Endothelial cell of umbilical vein (primary cell): ENCODE results near the gene DNAI2. TPM values are rescaled to one million over a fixed set of nuclear protein-coding genes. Genes with fewer than 3 reads are reported as not detected.

ENCODE experiments used
- BruUV-seq: library from RNA; stranded (reverse); fragments of 400-500 nt; replicated peaks from 2 replicates; lab custom pipeline; 2021; lab: Mats Ljungman, UMichigan
- CTCF ChIA-PET: fragments of 300-600, 350-600 bp; sonication (Branson Sonifier 250); formaldehyde crosslinking; loops from one replicate; lab custom pipeline; 2021; ENCODE audit warnings: antibody characterized with exemption, inconsistent platforms; lab: Charles Lee
- POLR2A ChIA-PET: fragments of 300-600, 350-600 bp; sonication (Branson Sonifier 250); formaldehyde crosslinking; loops from one replicate; lab custom pipeline; 2021; ENCODE audit warnings: antibody characterized with exemption, inconsistent platforms; lab: Charles Lee
- DNase-seq: peaks from one replicate; pipeline ENCODE4 v3.0.0-alpha.2; 2011; ENCODE audit warnings: low read depth, low spot score
- FAIRE-seq: peaks from 2 replicates; lab custom pipeline; 2011; peaks lifted over from hg19 to GRCh38; lab: Jason Lieb, UNC
- H2AFZ ChIP-seq: 2 replicates; pipeline ENCODE4 v1.6.0; 2012; ENCODE audit warnings: low read depth, low read length, control low read depth, inconsistent platforms
- H3K27ac ChIP-seq: 2 replicates; pipeline ENCODE4 v1.5.1; 2011; ENCODE audit warnings: low read depth, mild to moderate bottlenecking, control low read depth, low read length, moderate library complexity; ENCODE audit not compliant: insufficient read depth
- H3K27me3 ChIP-seq, 2 experiments: 2 replicates each; pipeline versions ENCODE4 v1.6.0 to v1.6.1; 2011; ENCODE audit warnings: low read length in 2 of 2, mixed read lengths in 1 of 2; ENCODE audit not compliant: control insufficient read depth in 2 of 2, insufficient read depth in 2 of 2
- H3K36me3 ChIP-seq, 2 experiments: 2 replicates in 1 of 2; 3 replicates in 1 of 2; pipeline ENCODE4 v1.5.1; 2011; ENCODE audit warnings: low read length in 2 of 2, mild to moderate bottlenecking in 1 of 2, moderate library complexity in 1 of 2; ENCODE audit not compliant: control insufficient read depth in 2 of 2, insufficient read depth in 2 of 2; ENCODE audit errors: extremely low read depth in 1 of 2
- H3K4me1 ChIP-seq: 3 replicates; pipeline ENCODE4 v1.5.1; 2011; ENCODE audit warnings: mild to moderate bottlenecking, low read length; ENCODE audit not compliant: control insufficient read depth, insufficient read depth; ENCODE audit errors: extremely low read depth
- H3K4me2 ChIP-seq: 2 replicates; pipeline ENCODE4 v1.6.1; 2011; ENCODE audit warnings: low read length, control low read depth, mixed read lengths; ENCODE audit not compliant: insufficient read depth
- H3K4me3 ChIP-seq, 3 experiments: fragments of 200-600 bp in 1 of 3; sonication (generic), shearing (Covaris generic) in 1 of 3; replicated peaks in 1 of 3; 2 replicates each; pipeline ENCODE4 v1.5.1; 2011 to 2016; ENCODE audit warnings: control low read depth in 3 of 3, low read length in 3 of 3, mild to moderate bottlenecking in 2 of 3, inconsistent platforms in 1 of 3, low read depth in 1 of 3, moderate library complexity in 1 of 3; ENCODE audit not compliant: insufficient read depth in 1 of 3
- H3K79me2 ChIP-seq: 2 replicates; pipeline ENCODE4 v1.6.0; 2012; ENCODE audit warnings: low read length, inconsistent platforms; ENCODE audit not compliant: control insufficient read depth, insufficient read depth
- H3K9ac ChIP-seq: replicated peaks from 2 replicates; pipeline ENCODE3; 2011; ENCODE audit warnings: low read length, control low read depth; ENCODE audit not compliant: insufficient read depth; ENCODE audit errors: extremely low read depth
- H3K9me1 ChIP-seq: replicated peaks from 3 replicates; pipeline ENCODE4 v1.6.0; 2011; ENCODE audit warnings: mild to moderate bottlenecking, low read length; ENCODE audit not compliant: control insufficient read depth, insufficient read depth; ENCODE audit errors: extremely low read depth
- H3K9me3 ChIP-seq: replicated peaks from 2 replicates; pipeline ENCODE4 v1.5.1; 2012; ENCODE audit warnings: low read length, inconsistent platforms; ENCODE audit not compliant: control insufficient read depth, insufficient read depth
- H4K20me1 ChIP-seq: replicated peaks from 2 replicates; pipeline ENCODE3; 2011; ENCODE audit warnings: mild to moderate bottlenecking, low read length; ENCODE audit not compliant: control insufficient read depth, insufficient read depth; ENCODE audit errors: extremely low read depth
- EZH2 ChIP-seq: IDR thresholded peaks from 2 replicates; pipeline ENCODE4 v1.6.1; 2012; ENCODE audit warnings: borderline replicate concordance, low read depth, mild to moderate bottlenecking, moderate library complexity, low read length, inconsistent platforms; ENCODE audit not compliant: severe bottlenecking
- FOS ChIP-seq: IDR thresholded peaks from 2 replicates; pipeline ENCODE4 v1.6.1; 2011; ENCODE audit warnings: mild to moderate bottlenecking, low read length, moderate library complexity, borderline replicate concordance; ENCODE audit not compliant: insufficient read depth
- GATA2 ChIP-seq: IDR thresholded peaks from 2 replicates; pipeline ENCODE4 v1.7.0; 2011; ENCODE audit warnings: low read depth, mild to moderate bottlenecking, moderate library complexity, mixed read lengths, low read length; ENCODE audit not compliant: insufficient read length, insufficient read depth
- JUN ChIP-seq: IDR thresholded peaks from 2 replicates; pipeline ENCODE4 v1.6.1; 2011; ENCODE audit warnings: borderline replicate concordance, low read depth; ENCODE audit not compliant: insufficient read length, insufficient read depth
- MYC ChIP-seq: IDR thresholded peaks from one replicate; pipeline ENCODE4 v1.6.1; 2011; ENCODE audit warnings: mild to moderate bottlenecking, low read depth, low read length
- POLR2A ChIP-seq: IDR thresholded peaks from 2 replicates; pipeline ENCODE4 v1.6.1; 2012; ENCODE audit warnings: low read depth, mild to moderate bottlenecking, control low read depth, low read length
- POLR2AphosphoS5 ChIP-seq: IDR thresholded peaks from 2 replicates; pipeline ENCODE4 v1.6.1; 2012; ENCODE audit warnings: low read depth, mild to moderate bottlenecking, control low read depth, low read length, moderate library complexity; ENCODE audit not compliant: insufficient read depth
- dilution Hi-C: fragments of 300-500 bp; cut with MboI; formaldehyde crosslinking; loops from one replicate; pipeline ENCODE4 v1.15.0; 2019; ENCODE audit warnings: low sequenced_read_pairs; ENCODE audit not compliant: extremely low pct_ligation_motif_present
- intact Hi-C: fragments of 100-400 bp; cut with micrococcal nuclease; formaldehyde crosslinking; loops from one replicate; pipeline ENCODE4 v1.10.0; 2022
- polyA plus RNA-seq, 4 experiments: library from polyadenylated mRNA; depleted of rRNA in 3 of 4; stranded (reverse) in 3 of 4; unstranded in 1 of 4; fragments of >200 nt; gene quantifications; 2 replicates each; pipeline versions ENCODE4 v1.2.1 to v1.2.3, GENCODE V29; 2011 to 2012; ENCODE audit warnings: missing spikeins in 1 of 4
- total RNA-seq: library from RNA; stranded (reverse); gene quantifications from 2 replicates; pipeline ENCODE4 v1.2.3, GENCODE V29; 2021
- TF ChIP-seq, protein P1 (sequence below), 2 donors: IDR thresholded peaks; 1 replicate in 1 of 2; 2 replicates in 1 of 2; pipeline ENCODE4 v1.5.1; 2011; ENCODE audit warnings: low read length in 2 of 2, mild to moderate bottlenecking in 2 of 2, moderate library complexity in 2 of 2, control low read depth in 1 of 2, inconsistent platforms in 1 of 2, low read depth in 1 of 2; ENCODE audit not compliant: insufficient read depth in 1 of 2; ENCODE audit errors: extremely low read depth in 1 of 2
- TF ChIP-seq, protein P2 (sequence below): IDR thresholded peaks from 2 replicates; pipeline ENCODE4 v1.6.1; 2011; ENCODE audit not compliant: insufficient read depth, insufficient read length

DNAI2 gene
- total and polyA plus RNA-seq, 2 donors (not counting 3 experiments of a cell fraction or from before 2014, with no cell fraction given) = not detected

GRCh38 chr17:74243013-74243755 lies 30.9 kb upstream of the DNAI2 start:
- Histone ChIP-seq H3K9me1 (no peaks in the 10 kb centered on the region), H3K4me2 (no peak overlapping the region), H3K79me2 (no peaks in the 10 kb centered on the region), H3K27me3 (no peaks in the 10 kb centered on the region), H3K27ac (no peak overlapping the region), H2AFZ (no peak overlapping the region), H3K4me3 (no peak overlapping the region), H3K36me3 (no peaks in the 10 kb centered on the region), H3K9ac (no peak overlapping the region), H3K9me3 (no peaks in the 10 kb centered on the region), H4K20me1 (no peaks in the 10 kb centered on the region), H3K4me1 (no peaks in the 10 kb centered on the region)
- CTCF ChIA-PET = no interaction called here
- FAIRE-seq (no peak), DNase-seq (no peak)
- dilution Hi-C loops = no loop called here
- BruUV-seq = no TSS peak
- POLR2A ChIA-PET = no interaction called here
- TF ChIP-seq POLR2A = no peak
- TF ChIP-seq GATA2 = no peak
- TF ChIP-seq EZH2 = no peak
- TF ChIP-seq, protein P1, sequence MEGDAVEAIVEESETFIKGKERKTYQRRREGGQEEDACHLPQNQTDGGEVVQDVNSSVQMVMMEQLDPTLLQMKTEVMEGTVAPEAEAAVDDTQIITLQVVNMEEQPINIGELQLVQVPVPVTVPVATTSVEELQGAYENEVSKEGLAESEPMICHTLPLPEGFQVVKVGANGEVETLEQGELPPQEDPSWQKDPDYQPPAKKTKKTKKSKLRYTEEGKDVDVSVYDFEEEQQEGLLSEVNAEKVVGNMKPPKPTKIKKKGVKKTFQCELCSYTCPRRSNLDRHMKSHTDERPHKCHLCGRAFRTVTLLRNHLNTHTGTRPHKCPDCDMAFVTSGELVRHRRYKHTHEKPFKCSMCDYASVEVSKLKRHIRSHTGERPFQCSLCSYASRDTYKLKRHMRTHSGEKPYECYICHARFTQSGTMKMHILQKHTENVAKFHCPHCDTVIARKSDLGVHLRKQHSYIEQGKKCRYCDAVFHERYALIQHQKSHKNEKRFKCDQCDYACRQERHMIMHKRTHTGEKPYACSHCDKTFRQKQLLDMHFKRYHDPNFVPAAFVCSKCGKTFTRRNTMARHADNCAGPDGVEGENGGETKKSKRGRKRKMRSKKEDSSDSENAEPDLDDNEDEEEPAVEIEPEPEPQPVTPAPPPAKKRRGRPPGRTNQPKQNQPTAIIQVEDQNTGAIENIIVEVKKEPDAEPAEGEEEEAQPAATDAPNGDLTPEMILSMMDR (IDR thresholded peaks at IDR 0.05; ENCODE audit: extremely low read depth in 1 of 2, insufficient read depth in 1 of 2, low read depth in 1 of 2, low read length in 2 of 2) = no peak
- TF ChIP-seq FOS = no peak
- TF ChIP-seq MYC = no peak
- TF ChIP-seq JUN = no peak
- TF ChIP-seq, protein P2, sequence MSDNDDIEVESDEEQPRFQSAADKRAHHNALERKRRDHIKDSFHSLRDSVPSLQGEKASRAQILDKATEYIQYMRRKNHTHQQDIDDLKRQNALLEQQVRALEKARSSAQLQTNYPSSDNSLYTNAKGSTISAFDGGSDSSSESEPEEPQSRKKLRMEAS = no peak
- no peak for TF ChIP-seq POLR2AphosphoS5
- intact Hi-C loops = no loop called here
